Measurements from ENCODE around the gene CEP128. TPM values are rescaled to one million over a fixed set of nuclear protein-coding genes. Genes with fewer than 3 reads are reported as not detected.

Gene CEP128
- total RNA-seq, 1 donor: 8.2 TPM

DNA sequence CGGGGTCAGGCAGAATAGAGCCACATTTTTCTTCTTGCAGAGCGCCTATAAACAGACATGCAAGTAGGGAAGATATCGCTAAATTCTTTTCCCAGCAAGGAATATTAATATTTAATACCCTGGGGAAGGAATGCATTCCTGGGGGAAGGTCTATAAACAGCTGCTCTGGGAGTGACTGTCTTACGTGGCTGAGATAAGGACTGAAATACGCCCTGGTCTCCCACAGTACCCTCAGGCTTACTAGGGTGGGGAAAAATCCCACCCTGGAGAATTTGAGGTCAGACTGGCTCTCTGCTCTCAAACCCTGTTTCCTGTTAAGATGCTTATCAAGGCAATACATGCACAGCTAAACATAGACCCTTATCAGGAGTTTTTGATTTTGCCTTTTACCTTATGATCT lies 262.3 kb downstream of the CEP128 start:
- no peak for DNase-seq (ENCODE audit: low read depth)
- H3K4me3 ChIP-seq (ENCODE audit: low read depth, low read length): no peak overlapping the region
- TF ChIP-seq, protein P1, sequence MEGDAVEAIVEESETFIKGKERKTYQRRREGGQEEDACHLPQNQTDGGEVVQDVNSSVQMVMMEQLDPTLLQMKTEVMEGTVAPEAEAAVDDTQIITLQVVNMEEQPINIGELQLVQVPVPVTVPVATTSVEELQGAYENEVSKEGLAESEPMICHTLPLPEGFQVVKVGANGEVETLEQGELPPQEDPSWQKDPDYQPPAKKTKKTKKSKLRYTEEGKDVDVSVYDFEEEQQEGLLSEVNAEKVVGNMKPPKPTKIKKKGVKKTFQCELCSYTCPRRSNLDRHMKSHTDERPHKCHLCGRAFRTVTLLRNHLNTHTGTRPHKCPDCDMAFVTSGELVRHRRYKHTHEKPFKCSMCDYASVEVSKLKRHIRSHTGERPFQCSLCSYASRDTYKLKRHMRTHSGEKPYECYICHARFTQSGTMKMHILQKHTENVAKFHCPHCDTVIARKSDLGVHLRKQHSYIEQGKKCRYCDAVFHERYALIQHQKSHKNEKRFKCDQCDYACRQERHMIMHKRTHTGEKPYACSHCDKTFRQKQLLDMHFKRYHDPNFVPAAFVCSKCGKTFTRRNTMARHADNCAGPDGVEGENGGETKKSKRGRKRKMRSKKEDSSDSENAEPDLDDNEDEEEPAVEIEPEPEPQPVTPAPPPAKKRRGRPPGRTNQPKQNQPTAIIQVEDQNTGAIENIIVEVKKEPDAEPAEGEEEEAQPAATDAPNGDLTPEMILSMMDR (IDR thresholded peaks at IDR 0.05; ENCODE audit: insufficient read depth, low read depth, low read length): no peak

DNA sequence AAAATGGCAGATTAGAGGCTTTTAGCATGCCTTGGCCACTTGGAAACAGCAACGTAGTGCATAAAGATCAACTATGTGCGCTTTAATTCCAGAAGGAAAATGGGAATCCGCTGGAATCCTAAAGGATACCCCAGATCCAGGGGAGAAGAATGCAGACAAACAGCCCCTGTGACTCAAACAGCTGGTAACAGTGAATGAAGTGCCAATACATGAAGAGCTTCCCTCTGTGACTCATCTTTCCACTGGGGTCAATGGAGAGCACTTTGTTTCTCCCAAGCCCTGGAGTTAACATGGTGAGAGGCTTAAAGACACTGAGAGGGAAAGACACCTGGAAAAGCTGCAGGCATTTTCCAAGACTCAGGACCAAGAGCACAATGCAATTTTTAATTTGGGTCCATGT lies 263.1 kb downstream of the CEP128 start:
- DNase-seq (ENCODE audit: low read depth): no peak
- TF ChIP-seq, protein P1 (IDR thresholded peaks at IDR 0.05; ENCODE audit: insufficient read depth, low read depth, low read length): no peak
- H3K4me3 ChIP-seq (ENCODE audit: low read depth, low read length): no peak overlapping the region

DNA sequence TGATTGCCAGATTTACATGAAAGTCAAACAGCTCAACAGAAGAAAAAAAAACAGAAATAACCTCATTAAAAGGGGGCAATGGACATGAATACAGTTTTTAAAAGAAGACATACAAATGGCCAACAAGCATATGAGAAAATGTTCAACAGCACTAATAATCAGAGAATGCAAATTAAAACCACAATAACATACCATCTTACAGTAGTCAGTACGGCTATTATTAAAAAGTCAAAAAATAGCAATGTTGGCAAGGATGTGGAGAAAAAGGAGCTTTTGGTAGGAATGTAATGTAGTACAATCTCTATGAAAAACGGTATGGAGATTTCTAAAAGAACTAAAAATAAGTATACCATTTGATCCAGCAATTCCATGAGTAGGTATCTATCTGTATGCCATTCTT lies 272.1 kb downstream of the CEP128 start:
- TF ChIP-seq, protein P1 (IDR thresholded peaks at IDR 0.05; ENCODE audit: insufficient read depth, low read depth, low read length): no peak
- DNase-seq (ENCODE audit: low read depth): no peak
- H3K4me3 ChIP-seq (ENCODE audit: low read depth, low read length): no peak overlapping the region

DNA sequence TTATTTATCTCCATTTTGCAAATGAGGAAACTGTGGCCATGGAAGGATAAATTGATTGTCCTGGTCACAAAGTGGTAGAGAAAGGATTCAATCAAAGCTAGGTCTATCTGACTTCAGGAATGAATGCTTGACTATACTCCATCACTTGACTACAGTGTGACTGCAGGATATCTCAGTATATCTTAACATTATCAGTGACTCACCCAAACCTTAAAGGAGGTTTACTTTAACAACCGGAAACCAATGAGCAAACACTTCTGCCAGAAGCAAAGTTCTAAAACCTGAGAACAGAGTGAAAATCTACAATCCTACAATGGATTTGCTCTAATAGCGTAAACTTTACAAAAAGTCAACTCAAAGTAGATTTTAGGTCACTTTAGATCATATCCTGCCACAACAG lies 277.0 kb downstream of the CEP128 start:
- TF ChIP-seq, protein P1 (IDR thresholded peaks at IDR 0.05; ENCODE audit: insufficient read depth, low read depth, low read length): no peak
- no peak overlapping the region for H3K4me3 ChIP-seq (ENCODE audit: low read depth, low read length)
- DNase-seq (ENCODE audit: low read depth): peak; percentile 85

DNA sequence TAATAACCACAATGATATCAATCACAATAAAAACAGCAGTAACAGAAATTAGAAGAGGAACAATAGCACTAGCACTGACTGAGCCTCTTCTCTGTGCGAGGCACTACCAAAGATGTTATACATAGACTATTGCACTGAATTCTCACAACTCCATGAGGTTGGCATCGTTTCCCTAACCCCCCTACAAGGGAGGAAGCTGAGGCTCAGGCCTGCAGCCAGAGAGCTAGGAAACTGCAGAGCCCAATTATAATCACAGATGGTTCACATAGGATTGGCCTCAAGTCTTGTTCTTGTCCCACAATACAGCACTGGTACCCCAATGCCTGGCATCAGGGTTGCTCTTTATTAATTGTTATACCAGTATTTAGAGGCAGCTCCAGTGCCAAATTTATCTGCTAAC lies 278.0 kb downstream of the CEP128 start:
- TF ChIP-seq, protein P1 (IDR thresholded peaks at IDR 0.05; ENCODE audit: insufficient read depth, low read depth, low read length): no peak
- DNase-seq (ENCODE audit: low read depth): no peak
- no peak overlapping the region for H3K4me3 ChIP-seq (ENCODE audit: low read depth, low read length)

DNA sequence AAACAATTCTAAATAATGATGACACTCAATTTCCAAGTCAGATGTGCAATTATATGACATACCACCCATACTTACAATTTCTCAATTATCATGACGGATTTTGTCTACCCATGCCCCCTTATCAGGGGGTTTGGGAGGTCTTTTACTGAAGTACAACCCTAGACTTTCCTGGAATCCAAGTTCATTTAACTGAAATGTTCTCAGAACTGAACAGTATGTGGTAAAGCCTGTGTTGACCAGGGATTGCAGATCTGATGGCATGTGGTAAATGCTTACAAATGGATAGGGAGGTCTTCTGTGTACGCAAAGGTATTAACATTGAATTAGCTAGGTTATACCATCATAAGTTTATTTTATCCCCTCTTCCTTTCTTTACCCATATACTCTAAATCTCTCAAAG lies 281.8 kb downstream of the CEP128 start:
- no peak overlapping the region for H3K4me3 ChIP-seq (ENCODE audit: low read depth, low read length)
- TF ChIP-seq, protein P1 (IDR thresholded peaks at IDR 0.05; ENCODE audit: insufficient read depth, low read depth, low read length): no peak

DNA sequence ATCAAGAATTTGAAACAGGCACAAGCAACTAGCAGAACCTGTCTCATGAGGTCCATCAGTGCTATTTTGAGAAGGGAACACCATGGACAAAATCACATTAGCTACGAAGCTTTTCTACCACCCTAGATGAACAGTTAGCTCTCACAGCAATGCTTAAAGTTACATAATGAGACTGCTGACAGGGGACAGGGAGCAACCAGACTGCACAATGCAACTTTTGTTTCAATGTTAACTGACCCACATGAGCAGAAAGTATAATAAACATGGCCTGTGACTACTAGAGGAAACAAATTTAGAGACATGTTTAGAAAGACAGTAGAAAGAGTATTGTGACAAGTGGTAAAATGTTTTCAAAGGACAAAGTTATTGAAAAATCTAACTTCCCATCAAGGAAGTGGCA lies 282.8 kb downstream of the CEP128 start:
- no peak overlapping the region for H3K4me3 ChIP-seq (ENCODE audit: low read depth, low read length)

More for the DNA sequence above, 281.8 kb downstream of the CEP128 start:
- DNase-seq (ENCODE audit: low read depth): no peak

More for the DNA sequence above, 282.8 kb downstream of the CEP128 start:
- DNase-seq (ENCODE audit: low read depth): no peak
- TF ChIP-seq, protein P1 (IDR thresholded peaks at IDR 0.05; ENCODE audit: insufficient read depth, low read depth, low read length): no peak

All from fibroblast of villous mesenchyme (primary cell).